Vagina (tissue), 2 donors: Measurements from ENCODE around the gene RAI2.

ENCODE experiments used
- POLR2A ChIP-seq, 2 donors: fragments of 450-650 bp; IDR thresholded peaks; one replicate each; pipeline ENCODE4 v1.6.1; 2017; ENCODE audit warnings: antibody characterized with exemption in 2 of 2, mild to moderate bottlenecking in 2 of 2, moderate library complexity in 2 of 2
- TF ChIP-seq, protein P1 (sequence below), 3 experiments: fragments of 450-650 bp in 2 of 3; fragments of 200-600 bp in 1 of 3; sonication (generic) in 1 of 3; IDR thresholded peaks; one replicate each; pipeline ENCODE4 v1.5.1; 2017 to 2019; ENCODE audit warnings: antibody characterized with exemption in 3 of 3, mild to moderate bottlenecking in 2 of 3, moderate library complexity in 2 of 3

GRCh38 chrX:17792826-17793225 lies 68.3 kb downstream of the RAI2 start:
- TF ChIP-seq, protein P1, sequence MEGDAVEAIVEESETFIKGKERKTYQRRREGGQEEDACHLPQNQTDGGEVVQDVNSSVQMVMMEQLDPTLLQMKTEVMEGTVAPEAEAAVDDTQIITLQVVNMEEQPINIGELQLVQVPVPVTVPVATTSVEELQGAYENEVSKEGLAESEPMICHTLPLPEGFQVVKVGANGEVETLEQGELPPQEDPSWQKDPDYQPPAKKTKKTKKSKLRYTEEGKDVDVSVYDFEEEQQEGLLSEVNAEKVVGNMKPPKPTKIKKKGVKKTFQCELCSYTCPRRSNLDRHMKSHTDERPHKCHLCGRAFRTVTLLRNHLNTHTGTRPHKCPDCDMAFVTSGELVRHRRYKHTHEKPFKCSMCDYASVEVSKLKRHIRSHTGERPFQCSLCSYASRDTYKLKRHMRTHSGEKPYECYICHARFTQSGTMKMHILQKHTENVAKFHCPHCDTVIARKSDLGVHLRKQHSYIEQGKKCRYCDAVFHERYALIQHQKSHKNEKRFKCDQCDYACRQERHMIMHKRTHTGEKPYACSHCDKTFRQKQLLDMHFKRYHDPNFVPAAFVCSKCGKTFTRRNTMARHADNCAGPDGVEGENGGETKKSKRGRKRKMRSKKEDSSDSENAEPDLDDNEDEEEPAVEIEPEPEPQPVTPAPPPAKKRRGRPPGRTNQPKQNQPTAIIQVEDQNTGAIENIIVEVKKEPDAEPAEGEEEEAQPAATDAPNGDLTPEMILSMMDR (IDR thresholded peaks at IDR 0.05): no peak
- TF ChIP-seq POLR2A (IDR thresholded peaks at IDR 0.05): no peak
